Activated T-helper 1 cell treated with anti-CD3 and anti-CD28 coated beads, Interleukin-12 subunit alpha, Interleukin-12 subunit beta, Interleukin-2, Interleukin-4 antibody, amounts not matched to agents 30 ng/mL and 10 ng/mL and 1 ng/mL, durations not matched to agents 14 hours and 24 hours and 36 hours (primary cell): Measurements from ENCODE around the gene SPINK6. TPM values are rescaled to one million over a fixed set of nuclear protein-coding genes. Genes with fewer than 3 reads are reported as not detected.

ENCODE experiments used
- DNase-seq: peaks from one replicate; pipeline ENCODE4 v3.0.0; 2021; ENCODE audit warnings: low spot score
- H3K27ac Mint-ChIP-seq: one replicate; pipeline ENCODE4 v1.8.0; 2021; ENCODE audit warnings: mild to moderate bottlenecking, mixed read lengths
- H3K27me3 Mint-ChIP-seq: one replicate; pipeline ENCODE4 v1.8.0; 2022; ENCODE audit warnings: mild to moderate bottlenecking, moderate library complexity, mixed read lengths; ENCODE audit not compliant: insufficient read depth
- H3K36me3 Mint-ChIP-seq: one replicate; pipeline ENCODE4 v1.8.0; 2021; ENCODE audit warnings: low read depth, mixed read lengths
- H3K4me1 Mint-ChIP-seq: one replicate; pipeline ENCODE4 v1.8.0; 2021; ENCODE audit warnings: low read depth, mixed read lengths
- H3K4me3 Mint-ChIP-seq: one replicate; pipeline ENCODE4 v1.8.0; 2021; ENCODE audit warnings: mild to moderate bottlenecking, moderate library complexity, mixed read lengths
- H3K9me3 Mint-ChIP-seq: one replicate; pipeline ENCODE4 v1.8.0; 2021; ENCODE audit warnings: mixed read lengths
- intact Hi-C: fragments of 100-400 bp; cut with micrococcal nuclease; formaldehyde crosslinking; loops from one replicate; pipeline ENCODE4 v1.15.1; 2024
- total RNA-seq: library from RNA; stranded (reverse); gene quantifications from 2 replicates; pipeline ENCODE4 v1.2.3, GENCODE V29; 2022

SPINK6 gene
- total RNA-seq, 1 donor from 2014 or later = not detected

- no peak overlapping the region for H3K27ac Mint-ChIP-seq
- H3K9me3 Mint-ChIP-seq = no peaks in the 10 kb centered on the region
- intact Hi-C loops = no loop called here
- no peak for DNase-seq
- H3K4me3 Mint-ChIP-seq = no peak overlapping the region
- no peaks in the 10 kb centered on the region for H3K27me3 Mint-ChIP-seq
- peaks cover 4% of the 10 kb centered on the region for H3K4me1 Mint-ChIP-seq
- no peaks in the 10 kb centered on the region for H3K36me3 Mint-ChIP-seq
Measured at GRCh38 chr5:148193202-148193601, 9.6 kb upstream of the SPINK6 start.

- intact Hi-C loops = no loop called here
- Mint-ChIP-seq H3K27ac (no peak overlapping the region), H3K27me3 (peaks cover 2% of the 10 kb centered on the region)
Measured at GRCh38 chr5:148201151-148201550, 1.7 kb upstream of the SPINK6 start.

GRCh38 chr5:148205044-148205806 is 2.4 kb downstream of the SPINK6 start:
- Mint-ChIP-seq H3K27me3 (peaks cover 2% of the 10 kb centered on the region), H3K4me3 (no peak overlapping the region), H3K27ac (no peak overlapping the region), H3K9me3 (no peaks in the 10 kb centered on the region), H3K36me3 (no peaks in the 10 kb centered on the region), H3K4me1 (peaks cover 6% of the 10 kb centered on the region)
- intact Hi-C loops = no loop called here
- DNase-seq = no peak

More at GRCh38 chr5:148201151-148201550, 1.7 kb upstream of the SPINK6 start:
- peaks cover 6% of the 10 kb centered on the region for H3K4me1 Mint-ChIP-seq
- H3K36me3 Mint-ChIP-seq = no peaks in the 10 kb centered on the region
- no peaks in the 10 kb centered on the region for H3K9me3 Mint-ChIP-seq
- no peak overlapping the region for H3K4me3 Mint-ChIP-seq
- DNase-seq = no peak

DNA sequence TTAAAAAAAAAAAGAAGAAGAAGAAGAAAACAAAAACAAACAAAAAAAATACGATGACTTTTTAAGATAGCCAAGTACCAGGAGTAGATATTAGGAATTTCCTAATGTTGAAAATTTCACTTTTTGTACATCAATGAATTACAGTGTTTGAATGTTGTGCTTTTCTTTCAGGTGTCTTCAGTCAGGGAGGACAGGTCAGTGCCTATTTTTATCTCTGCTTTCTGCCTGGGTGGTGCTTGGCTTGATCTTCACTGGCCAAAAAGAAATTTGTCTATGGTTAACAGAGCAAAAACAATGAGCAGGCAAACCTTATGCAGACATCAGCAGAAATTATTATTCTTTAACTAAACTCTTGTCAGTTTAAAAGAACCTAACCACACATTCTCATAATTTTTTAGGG is 3.0 kb downstream of the SPINK6 start:
- no peak for DNase-seq
- no peak overlapping the region for H3K4me3 Mint-ChIP-seq
- H3K36me3 Mint-ChIP-seq = no peaks in the 10 kb centered on the region
- H3K4me1 Mint-ChIP-seq = peaks cover 6% of the 10 kb centered on the region
- intact Hi-C loops = no loop called here
- H3K9me3 Mint-ChIP-seq = no peaks in the 10 kb centered on the region
- peaks cover 2% of the 10 kb centered on the region for H3K27me3 Mint-ChIP-seq
- no peak overlapping the region for H3K27ac Mint-ChIP-seq

- Mint-ChIP-seq H3K36me3 (no peaks in the 10 kb centered on the region), H3K27ac (no peak overlapping the region), H3K4me1 (no peaks in the 10 kb centered on the region), H3K9me3 (no peaks in the 10 kb centered on the region), H3K27me3 (peaks cover 2% of the 10 kb centered on the region), H3K4me3 (no peak overlapping the region)
- intact Hi-C loops = no loop called here
- DNase-seq = no peak
Measured at GRCh38 chr5:148206620-148207019, 3.8 kb downstream of the SPINK6 start.

GRCh38 chr5:148208226-148208625 is 5.4 kb downstream of the SPINK6 start:
- Mint-ChIP-seq H3K9me3 (no peaks in the 10 kb centered on the region), H3K36me3 (no peaks in the 10 kb centered on the region), H3K4me1 (no peaks in the 10 kb centered on the region), H3K27ac (no peak overlapping the region), H3K27me3 (peaks cover 3% of the 10 kb centered on the region), H3K4me3 (no peak overlapping the region)
- no peak for DNase-seq
- intact Hi-C loops = no loop called here

DNA sequence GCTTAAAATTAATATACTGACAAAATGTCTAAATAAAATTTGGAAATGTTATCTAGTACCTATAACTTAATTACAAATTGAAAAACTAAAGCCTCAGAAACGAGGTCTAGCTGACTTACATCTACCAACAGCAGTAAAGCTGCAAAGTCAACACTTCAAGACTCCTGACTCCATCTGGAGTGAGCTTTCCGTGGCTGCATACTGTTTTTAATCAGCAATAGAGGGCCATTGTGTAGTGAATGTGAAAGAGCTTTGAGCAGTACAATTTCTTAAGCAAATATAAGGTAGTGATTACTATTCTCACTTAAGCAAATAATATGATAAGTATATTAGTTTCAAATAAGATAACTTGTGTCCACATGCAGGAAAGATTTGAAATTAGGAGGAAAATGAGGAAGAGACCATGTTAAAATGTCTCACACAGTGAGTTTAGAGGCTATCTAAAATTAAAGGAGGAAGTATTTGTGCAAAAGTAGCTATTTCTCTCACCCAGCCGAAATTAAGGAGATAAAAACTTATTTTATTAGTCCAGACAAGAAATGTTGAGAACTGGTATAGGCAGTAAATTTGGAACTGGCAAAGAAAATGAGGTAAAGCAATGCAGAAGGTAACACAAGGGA is 6.4 kb downstream of the SPINK6 start:
- peaks cover 6% of the 10 kb centered on the region for H3K27me3 Mint-ChIP-seq
- no peak overlapping the region for H3K27ac Mint-ChIP-seq
- no peak for DNase-seq
- no peaks in the 10 kb centered on the region for H3K36me3 Mint-ChIP-seq
- no peaks in the 10 kb centered on the region for H3K9me3 Mint-ChIP-seq
- no peak overlapping the region for H3K4me3 Mint-ChIP-seq
- no peaks in the 10 kb centered on the region for H3K4me1 Mint-ChIP-seq
- intact Hi-C loops = no loop called here

DNA sequence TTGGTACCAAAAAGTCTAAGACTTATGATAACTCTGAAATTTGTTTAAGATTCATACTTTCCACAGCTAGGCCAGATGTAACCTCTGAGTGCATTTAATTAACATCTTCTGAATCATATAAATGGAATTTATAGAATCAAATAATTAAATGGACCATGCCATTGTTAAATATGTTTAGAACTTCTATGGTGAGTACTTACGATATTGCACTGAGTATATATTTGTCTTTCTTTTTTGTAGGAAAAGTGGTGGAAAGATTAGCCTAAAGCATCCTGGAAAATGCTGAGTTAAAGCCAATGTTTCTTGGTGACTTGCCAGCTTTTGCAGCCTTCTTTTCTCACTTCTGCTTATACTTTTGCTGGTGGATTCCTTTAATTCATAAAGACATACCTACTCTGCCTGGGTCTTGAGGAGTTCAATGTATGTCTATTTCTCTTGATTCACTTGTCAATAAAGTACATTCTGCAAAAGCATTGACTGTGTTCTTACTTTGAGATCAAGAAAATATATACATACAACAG is 11.9 kb downstream of the SPINK6 start:
- H3K27ac Mint-ChIP-seq = no peak overlapping the region
- DNase-seq = no peak
- peaks cover 3% of the 10 kb centered on the region for H3K27me3 Mint-ChIP-seq
- no peak overlapping the region for H3K4me3 Mint-ChIP-seq
- H3K4me1 Mint-ChIP-seq = no peaks in the 10 kb centered on the region
- intact Hi-C loops = no loop called here
- no peaks in the 10 kb centered on the region for H3K9me3 Mint-ChIP-seq
- no peaks in the 10 kb centered on the region for H3K36me3 Mint-ChIP-seq

- no peak overlapping the region for H3K4me3 Mint-ChIP-seq
- peaks cover 2% of the 10 kb centered on the region for H3K27me3 Mint-ChIP-seq
Measured at GRCh38 chr5:148221508-148221907, 18.7 kb downstream of the SPINK6 start.

DNA sequence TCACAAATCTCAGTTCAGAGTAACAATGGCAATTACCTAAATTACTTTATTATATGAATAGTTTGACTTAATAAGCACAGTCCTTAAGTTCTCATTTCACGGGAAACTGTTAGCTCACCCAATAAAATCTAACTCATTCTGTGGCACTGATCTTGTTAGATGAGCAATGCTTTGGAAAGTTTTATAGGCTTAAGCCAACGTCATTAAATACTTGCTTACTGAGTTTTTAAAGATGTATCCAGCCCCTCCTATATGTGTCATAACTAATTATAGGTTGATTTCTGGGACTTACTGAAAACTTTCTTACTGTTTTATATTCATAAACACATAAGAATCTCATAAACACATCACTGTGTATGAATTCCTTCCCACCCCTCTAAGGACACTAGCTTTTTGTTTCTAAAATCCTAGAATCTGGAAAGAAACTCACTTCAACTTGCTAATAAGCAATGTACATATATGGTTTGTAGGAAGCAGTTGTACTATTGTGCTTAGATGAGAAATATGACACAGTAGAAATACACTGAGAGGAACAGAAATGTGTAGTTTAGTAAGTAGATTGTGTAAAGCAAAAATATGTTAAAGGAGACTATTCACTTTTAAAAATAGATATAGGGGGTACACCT is 21.4 kb downstream of the SPINK6 start:
- H3K4me3 Mint-ChIP-seq = no peak overlapping the region
- intact Hi-C loops = no loop called here
- H3K4me1 Mint-ChIP-seq = no peaks in the 10 kb centered on the region
- no peak overlapping the region for H3K27ac Mint-ChIP-seq
- H3K27me3 Mint-ChIP-seq = peaks cover 2% of the 10 kb centered on the region
- no peak for DNase-seq
- H3K36me3 Mint-ChIP-seq = no peaks in the 10 kb centered on the region
- no peaks in the 10 kb centered on the region for H3K9me3 Mint-ChIP-seq

More at GRCh38 chr5:148221508-148221907, 18.7 kb downstream of the SPINK6 start:
- H3K27ac Mint-ChIP-seq = no peak overlapping the region
- no peak for DNase-seq
- H3K36me3 Mint-ChIP-seq = no peaks in the 10 kb centered on the region
- no peaks in the 10 kb centered on the region for H3K9me3 Mint-ChIP-seq
- intact Hi-C loops = no loop called here
- H3K4me1 Mint-ChIP-seq = no peaks in the 10 kb centered on the region

DNA sequence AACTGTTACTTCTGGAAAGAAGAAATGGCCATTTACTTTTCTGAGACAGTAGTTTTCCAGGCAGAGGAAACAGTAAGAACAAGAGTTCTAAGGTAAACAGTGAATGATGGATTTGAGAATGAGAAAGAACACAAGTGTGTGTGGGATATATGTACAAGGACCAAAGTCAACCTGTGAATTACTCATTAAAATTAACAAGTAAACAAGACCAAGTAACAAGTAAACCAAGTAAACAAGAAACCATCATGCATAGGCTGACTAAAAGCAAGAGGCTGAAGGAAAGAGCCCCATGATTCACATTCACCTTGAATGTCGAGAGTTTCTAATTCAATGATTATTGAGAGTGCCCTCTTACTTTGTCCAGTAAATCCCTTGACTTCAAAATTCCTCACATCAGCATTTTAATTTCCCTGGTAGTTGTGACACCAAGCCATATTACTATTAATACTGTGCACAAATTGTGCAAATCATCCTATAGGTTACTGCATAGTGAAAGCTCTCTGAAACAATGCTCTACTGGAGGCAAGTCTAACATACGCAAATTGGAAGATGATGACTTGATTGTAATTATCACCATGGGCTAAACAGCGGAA is 25.6 kb downstream of the SPINK6 start:
- Mint-ChIP-seq H3K27ac (no peak overlapping the region), H3K4me1 (no peaks in the 10 kb centered on the region), H3K36me3 (no peaks in the 10 kb centered on the region), H3K4me3 (no peak overlapping the region), H3K27me3 (peaks cover 2% of the 10 kb centered on the region), H3K9me3 (peaks cover 4% of the 10 kb centered on the region)
- intact Hi-C loops = no loop called here
- DNase-seq = no peak

- DNase-seq = no peak
- peaks cover 4% of the 10 kb centered on the region for H3K9me3 Mint-ChIP-seq
- H3K27me3 Mint-ChIP-seq = peaks cover 2% of the 10 kb centered on the region
- H3K27ac Mint-ChIP-seq = no peak overlapping the region
- H3K36me3 Mint-ChIP-seq = no peaks in the 10 kb centered on the region
- no peaks in the 10 kb centered on the region for H3K4me1 Mint-ChIP-seq
- H3K4me3 Mint-ChIP-seq = no peak overlapping the region
- intact Hi-C loops = no loop called here
Measured at GRCh38 chr5:148229840-148230239, 27.0 kb downstream of the SPINK6 start.

- no peak overlapping the region for H3K27ac Mint-ChIP-seq
- no peaks in the 10 kb centered on the region for H3K4me1 Mint-ChIP-seq
- peaks cover 4% of the 10 kb centered on the region for H3K9me3 Mint-ChIP-seq
- no peak overlapping the region for H3K4me3 Mint-ChIP-seq
- H3K36me3 Mint-ChIP-seq = no peaks in the 10 kb centered on the region
- H3K27me3 Mint-ChIP-seq = peaks cover 2% of the 10 kb centered on the region
- intact Hi-C loops = no loop called here
- DNase-seq = no peak
Measured at GRCh38 chr5:148230240-148230639, 27.4 kb downstream of the SPINK6 start.
